SK-N-SH (cell line): ENCODE data around the gene COMMD7. TPM values are rescaled to one million over a fixed set of nuclear protein-coding genes. Genes with fewer than 3 reads are reported as not detected.

ENCODE experiments used
- CTCF ChIA-PET: fragments of 300-600, 350-600 bp; formaldehyde crosslinking; extraction: SDS; loops from one replicate; lab custom pipeline; 2021; lab: Yijun Ruan, JAX
- POLR2A ChIA-PET: fragments of 350-600 bp; sonication (Branson Sonifier 250); formaldehyde crosslinking; extraction: SDS; loops from one replicate; lab custom pipeline; 2020; ENCODE audit warnings: antibody characterized with exemption, inconsistent platforms; lab: Yijun Ruan, JAX
- DNase-seq: peaks from one replicate; pipeline ENCODE4 v3.0.0; 2012
- H2AFZ ChIP-seq: fragments of 200-600 bp; sonication (generic); 2 replicates; pipeline ENCODE4 v1.8.1; 2016; ENCODE audit warnings: antibody characterized with exemption, mild to moderate bottlenecking, low read depth
- H3F3A ChIP-seq: fragments of 200-600 bp; sonication (generic); replicated peaks from 2 replicates; pipeline ENCODE3; 2016; ENCODE audit warnings: antibody characterized with exemption, mild to moderate bottlenecking; ENCODE audit not compliant: insufficient read depth
- H3K27ac ChIP-seq, 2 experiments: fragments of 200-500 bp in 1 of 2; fragments of 200-600 bp in 1 of 2; sonication (Bioruptor generic) in 1 of 2; sonication (generic), shearing (Covaris generic) in 1 of 2; 2 replicates each; pipeline versions ENCODE4 v1.5.1 to v1.6.1; 2014 to 2016; ENCODE audit warnings: low read depth in 2 of 2, inconsistent platforms in 1 of 2, low read length in 1 of 2, mild to moderate bottlenecking in 1 of 2, mixed read lengths in 1 of 2
- H3K27me3 ChIP-seq: fragments of 200-600 bp; sonication (generic), shearing (Covaris generic); 2 replicates; pipeline ENCODE4 v1.6.1; 2016; ENCODE audit warnings: mixed run types; ENCODE audit not compliant: insufficient read depth
- H3K36me3 ChIP-seq, 2 experiments: fragments of 200-500 bp in 1 of 2; fragments of 200-600 bp in 1 of 2; sonication (Bioruptor generic) in 1 of 2; sonication (generic) in 1 of 2; replicated peaks in 1 of 2; 2 replicates each; pipeline versions ENCODE3 to v1.5.1; 2014 to 2016; ENCODE audit warnings: low read length in 1 of 2, mild to moderate bottlenecking in 1 of 2; ENCODE audit not compliant: insufficient read depth in 2 of 2, control insufficient read depth in 1 of 2
- H3K4me1 ChIP-seq, 2 experiments: fragments of 200-500 bp in 1 of 2; fragments of 200-600 bp in 1 of 2; sonication (Bioruptor generic) in 1 of 2; sonication (generic), shearing (Covaris generic) in 1 of 2; 2 replicates each; pipeline versions ENCODE4 v1.5.1 to v1.6.1; 2014 to 2016; ENCODE audit warnings: low read depth in 1 of 2, low read length in 1 of 2, mixed run types in 1 of 2; ENCODE audit not compliant: insufficient read depth in 2 of 2, control insufficient read depth in 1 of 2
- H3K4me2 ChIP-seq: fragments of 200-600 bp; sonication (generic), shearing (Covaris generic); 2 replicates; pipeline ENCODE4 v1.6.1; 2017; ENCODE audit warnings: mixed run types
- H3K4me3 ChIP-seq, 2 experiments: fragments of 200-500 bp in 1 of 2; fragments of 200-600 bp in 1 of 2; sonication (Bioruptor generic) in 1 of 2; sonication (generic), shearing (Covaris generic) in 1 of 2; 2 replicates each; pipeline versions ENCODE4 v1.5.1 to v1.8.1; 2014 to 2016; ENCODE audit warnings: low read depth in 2 of 2, inconsistent platforms in 1 of 2, low read length in 1 of 2, mild to moderate bottlenecking in 1 of 2, mixed read lengths in 1 of 2, moderate library complexity in 1 of 2
- H3K79me2 ChIP-seq: fragments of 200-600 bp; sonication (generic); 2 replicates; pipeline ENCODE4 v1.8.1; 2017; ENCODE audit warnings: mild to moderate bottlenecking; ENCODE audit not compliant: insufficient read depth
- H3K9ac ChIP-seq: fragments of 200-600 bp; sonication (generic); 2 replicates; pipeline ENCODE4 v1.6.1; 2017; ENCODE audit warnings: mixed run types
- H3K9me2 ChIP-seq: fragments of 200-600 bp; sonication (generic); 2 replicates; pipeline ENCODE4 v1.6.1; 2017; ENCODE audit warnings: mixed run types
- H3K9me3 ChIP-seq: fragments of 200-600 bp; sonication (generic); 2 replicates; pipeline ENCODE4 v1.6.1; 2017; ENCODE audit warnings: mixed run types, mild to moderate bottlenecking, moderate library complexity
- H4K20me1 ChIP-seq: fragments of 200-600 bp; sonication (generic); 2 replicates; pipeline ENCODE4 v1.6.1; 2017; ENCODE audit warnings: mild to moderate bottlenecking, mixed run types; ENCODE audit not compliant: insufficient read depth
- EZH2phosphoT487 ChIP-seq: fragments of 200-600 bp; sonication (generic); IDR thresholded peaks from 2 replicates; pipeline ENCODE4 v1.6.1; 2017; ENCODE audit warnings: low read depth, mixed run types, mild to moderate bottlenecking, antibody characterized with exemption, moderate library complexity, borderline replicate concordance
- MEF2A ChIP-seq: IDR thresholded peaks from 2 replicates; pipeline ENCODE4 v1.4.0; 2012; ENCODE audit warnings: low read depth, borderline replicate concordance
- RCOR1 ChIP-seq: fragments of 150-350 bp; IDR thresholded peaks from 2 replicates; pipeline ENCODE4 v1.6.1; 2017; ENCODE audit warnings: antibody characterized with exemption, low read length
- RXRA ChIP-seq: IDR thresholded peaks from 2 replicates; pipeline ENCODE4 v1.4.0; 2012; ENCODE audit warnings: low read depth, mild to moderate bottlenecking, borderline replicate concordance
- YY1 ChIP-seq: IDR thresholded peaks from 2 replicates; pipeline ENCODE4 v1.4.0; 2012; ENCODE audit warnings: low read depth, mild to moderate bottlenecking
- WGBS: methylation state at CpG from one replicate; pipeline ENCODE4 v1.1.6; 2017; ENCODE audit warnings: low lambda C conversion rate; 5-methylcytosine and 5-hydroxymethylcytosine counted together
- polyA plus RNA-seq, 3 experiments: library from polyadenylated mRNA; depleted of rRNA; stranded (reverse); fragments of >200 nt; gene quantifications; 2 replicates each; pipeline ENCODE4 v1.2.3, GENCODE V29; 2012
- TF ChIP-seq, protein P1 (sequence below): IDR thresholded peaks from 2 replicates; pipeline ENCODE4 v1.4.0; 2012; ENCODE audit warnings: low read depth, borderline replicate concordance
- TF ChIP-seq, protein P2 (sequence below): IDR thresholded peaks from 2 replicates; pipeline ENCODE4; 2012
- TF ChIP-seq, protein P3 (sequence below): fragments of 150-350 bp; IDR thresholded peaks from 2 replicates; pipeline ENCODE4 v1.6.1; 2017; ENCODE audit warnings: antibody characterized with exemption, low read length, low read depth, borderline replicate concordance

COMMD7 gene
- polyA plus RNA-seq, 1 of the 3 experiments (the other 2 are of a cell fraction), result 38.0 TPM

DNA sequence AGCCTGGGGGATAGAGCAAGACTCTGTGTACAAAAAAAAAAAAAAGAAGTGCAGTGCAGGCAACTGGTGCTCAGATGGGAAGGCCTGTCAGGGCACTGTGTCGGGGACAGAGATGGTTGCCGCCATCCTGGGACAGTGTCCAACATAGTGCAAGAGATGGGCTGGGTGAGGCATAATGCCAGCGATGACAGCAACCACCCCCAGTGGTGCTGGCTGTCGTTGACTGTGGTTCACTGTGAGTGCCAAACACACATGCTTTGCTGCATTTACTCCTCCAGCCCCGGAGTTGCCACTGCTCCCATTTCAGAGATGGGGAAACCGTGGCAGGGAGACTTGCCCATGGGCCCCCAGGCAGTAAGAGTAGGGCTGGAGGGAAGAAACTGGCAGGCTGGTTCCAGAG, 64.3 kb downstream of the COMMD7 start:
- peaks cover 8% of the 10 kb centered on the region for H3F3A ChIP-seq
- H3K9me2 ChIP-seq, result no peaks in the 10 kb centered on the region
- ChIA-PET CTCF (no interaction called here), POLR2A (no interaction called here)
- WGBS, result 72% methylated on average over 2 of the region's 6 CpGs
- no peaks in the 10 kb centered on the region for H3K79me2 ChIP-seq
- no peak overlapping the region for H3K9ac ChIP-seq
- H3K36me3 ChIP-seq, result no peaks in the 10 kb centered on the region
- no peaks in the 10 kb centered on the region for H3K9me3 ChIP-seq
- no peak for DNase-seq
- no peak overlapping the region for H3K4me3 ChIP-seq
- TF ChIP-seq YY1 (no peak), RXRA (no peak), RCOR1 (no peak), EZH2phosphoT487 (no peak)
- TF ChIP-seq, protein P1, sequence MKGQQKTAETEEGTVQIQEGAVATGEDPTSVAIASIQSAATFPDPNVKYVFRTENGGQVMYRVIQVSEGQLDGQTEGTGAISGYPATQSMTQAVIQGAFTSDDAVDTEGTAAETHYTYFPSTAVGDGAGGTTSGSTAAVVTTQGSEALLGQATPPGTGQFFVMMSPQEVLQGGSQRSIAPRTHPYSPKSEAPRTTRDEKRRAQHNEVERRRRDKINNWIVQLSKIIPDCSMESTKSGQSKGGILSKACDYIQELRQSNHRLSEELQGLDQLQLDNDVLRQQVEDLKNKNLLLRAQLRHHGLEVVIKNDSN, result no peak
- no peaks in the 10 kb centered on the region for H3K27me3 ChIP-seq
- H4K20me1 ChIP-seq, result no peaks in the 10 kb centered on the region
- no peak overlapping the region for H2AFZ ChIP-seq
- H3K4me2 ChIP-seq, result no peak overlapping the region
- H3K4me1 ChIP-seq, result peaks cover 13 to 15% of the 10 kb centered on the region in 2 experiments; a peak in 3 of 4 replicates
- H3K27ac ChIP-seq, result no peak overlapping the region

DNA sequence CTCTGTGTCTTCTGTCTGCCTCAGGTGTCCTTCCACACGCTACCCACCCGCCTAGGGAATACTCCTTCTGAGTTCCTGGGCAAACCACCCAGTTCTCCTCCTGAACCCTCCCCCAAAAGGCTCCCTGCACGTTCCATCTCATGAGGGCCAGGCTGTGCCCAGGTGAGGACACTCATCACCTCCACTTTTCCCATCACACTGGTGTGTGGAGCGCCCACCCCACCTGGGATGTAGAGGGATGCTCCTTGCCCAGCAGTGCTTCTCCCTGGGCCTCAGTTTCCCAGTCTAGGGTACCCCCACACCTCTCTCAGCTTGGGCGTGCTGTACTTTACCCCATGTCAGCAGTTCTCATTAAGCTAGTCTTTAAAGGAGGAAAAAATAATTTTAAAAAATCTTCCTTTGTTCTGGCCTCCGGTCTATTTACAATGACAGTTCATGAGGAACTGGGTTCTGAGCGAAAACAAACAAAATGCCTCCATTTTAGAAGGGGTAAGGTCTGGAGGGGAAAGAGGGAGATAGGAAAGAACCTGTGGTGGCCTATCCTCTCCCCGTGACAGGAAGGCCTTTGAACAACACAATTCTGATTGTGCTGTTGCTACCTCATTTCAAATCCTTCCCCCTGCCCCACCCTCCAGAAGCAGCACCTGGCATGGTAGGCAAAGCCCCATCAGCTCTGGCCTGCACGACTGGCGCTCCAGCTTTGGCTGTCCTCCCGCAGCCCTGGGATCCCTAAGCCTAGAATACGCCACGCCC, 67.9 kb downstream of the COMMD7 start:
- no peaks in the 10 kb centered on the region for H3K9me2 ChIP-seq
- peaks cover under 1 to 5% of the 10 kb centered on the region in 2 experiments; a peak in 2 of 4 replicates for H3K4me1 ChIP-seq
- H3K27me3 ChIP-seq, result no peaks in the 10 kb centered on the region
- H3K27ac ChIP-seq, result no peak overlapping the region
- no peaks in the 10 kb centered on the region for H3K36me3 ChIP-seq
- no peak overlapping the region for H2AFZ ChIP-seq
- WGBS, result 86% methylated on average over 13 of the region's 13 CpGs
- CTCF ChIA-PET, result interaction anchor here (1.7 to 7.1 kb wide), 3 partner anchors 12 to 115 kb away, joined by 5 to 101 read pairs (median 6); no protein-coding TSS in a partner anchor
- TF ChIP-seq MEF2A (no peak), EZH2phosphoT487 (no peak)
- TF ChIP-seq, protein P2, sequence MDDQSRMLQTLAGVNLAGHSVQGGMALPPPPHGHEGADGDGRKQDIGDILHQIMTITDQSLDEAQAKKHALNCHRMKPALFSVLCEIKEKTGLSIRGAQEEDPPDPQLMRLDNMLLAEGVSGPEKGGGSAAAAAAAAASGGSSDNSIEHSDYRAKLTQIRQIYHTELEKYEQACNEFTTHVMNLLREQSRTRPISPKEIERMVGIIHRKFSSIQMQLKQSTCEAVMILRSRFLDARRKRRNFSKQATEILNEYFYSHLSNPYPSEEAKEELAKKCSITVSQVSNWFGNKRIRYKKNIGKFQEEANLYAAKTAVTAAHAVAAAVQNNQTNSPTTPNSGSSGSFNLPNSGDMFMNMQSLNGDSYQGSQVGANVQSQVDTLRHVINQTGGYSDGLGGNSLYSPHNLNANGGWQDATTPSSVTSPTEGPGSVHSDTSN, result no peak
- TF ChIP-seq, protein P3, sequence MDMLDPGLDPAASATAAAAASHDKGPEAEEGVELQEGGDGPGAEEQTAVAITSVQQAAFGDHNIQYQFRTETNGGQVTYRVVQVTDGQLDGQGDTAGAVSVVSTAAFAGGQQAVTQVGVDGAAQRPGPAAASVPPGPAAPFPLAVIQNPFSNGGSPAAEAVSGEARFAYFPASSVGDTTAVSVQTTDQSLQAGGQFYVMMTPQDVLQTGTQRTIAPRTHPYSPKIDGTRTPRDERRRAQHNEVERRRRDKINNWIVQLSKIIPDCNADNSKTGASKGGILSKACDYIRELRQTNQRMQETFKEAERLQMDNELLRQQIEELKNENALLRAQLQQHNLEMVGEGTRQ, result no peak
- no peak for DNase-seq
- H3F3A ChIP-seq, result no peaks in the 10 kb centered on the region
- H3K9me3 ChIP-seq, result no peaks in the 10 kb centered on the region
- H3K4me2 ChIP-seq, result no peak overlapping the region
- POLR2A ChIA-PET, result no interaction called here
- H3K4me3 ChIP-seq, result no peak overlapping the region
- H3K79me2 ChIP-seq, result no peaks in the 10 kb centered on the region
- no peak overlapping the region for H3K9ac ChIP-seq
- no peaks in the 10 kb centered on the region for H4K20me1 ChIP-seq
